BE2C (cell line): ENCODE measurements around the gene SULT4A1.

Experiments used
- DNase-seq: peaks from one replicate; pipeline ENCODE4 v3.0.0-alpha.2; 2020
- H3K27me3 ChIP-seq: fragments of 250-450 bp; sonication (Bioruptor Pico); 2 replicates; pipeline ENCODE4 v1.5.1; 2020; ENCODE audit warnings: mild to moderate bottlenecking
- H3K36me3 ChIP-seq: fragments of 250-450 bp; sonication (Bioruptor Pico); 2 replicates; pipeline ENCODE4 v1.5.1; 2020; ENCODE audit warnings: mild to moderate bottlenecking
- H3K4me1 ChIP-seq: fragments of 250-450 bp; sonication (Bioruptor Pico); 2 replicates; pipeline ENCODE4 v1.5.1; 2020
- H3K4me3 ChIP-seq: 2 replicates; pipeline ENCODE4 v1.5.1; 2011; ENCODE audit warnings: low read depth, low read length
- H3K9me3 ChIP-seq: fragments of 250-450 bp; sonication (Bioruptor Pico); 2 replicates; pipeline ENCODE4 v1.5.1; 2020
- TF ChIP-seq, protein P1 (sequence below): IDR thresholded peaks from 2 replicates; pipeline ENCODE4 v1.5.1; 2012; ENCODE audit warnings: mild to moderate bottlenecking, low read depth, low read length

SULT4A1 gene

GRCh38 chr22:43825651-43826050 is 36.7 kb downstream of the SULT4A1 start:
- Histone ChIP-seq H3K9me3 (no peaks in the 10 kb centered on the region), H3K4me1 (peaks cover 27% of the 10 kb centered on the region), H3K36me3 (no peaks in the 10 kb centered on the region), H3K27me3 (no peaks in the 10 kb centered on the region), H3K4me3 (no peak overlapping the region)
- TF ChIP-seq, protein P1, sequence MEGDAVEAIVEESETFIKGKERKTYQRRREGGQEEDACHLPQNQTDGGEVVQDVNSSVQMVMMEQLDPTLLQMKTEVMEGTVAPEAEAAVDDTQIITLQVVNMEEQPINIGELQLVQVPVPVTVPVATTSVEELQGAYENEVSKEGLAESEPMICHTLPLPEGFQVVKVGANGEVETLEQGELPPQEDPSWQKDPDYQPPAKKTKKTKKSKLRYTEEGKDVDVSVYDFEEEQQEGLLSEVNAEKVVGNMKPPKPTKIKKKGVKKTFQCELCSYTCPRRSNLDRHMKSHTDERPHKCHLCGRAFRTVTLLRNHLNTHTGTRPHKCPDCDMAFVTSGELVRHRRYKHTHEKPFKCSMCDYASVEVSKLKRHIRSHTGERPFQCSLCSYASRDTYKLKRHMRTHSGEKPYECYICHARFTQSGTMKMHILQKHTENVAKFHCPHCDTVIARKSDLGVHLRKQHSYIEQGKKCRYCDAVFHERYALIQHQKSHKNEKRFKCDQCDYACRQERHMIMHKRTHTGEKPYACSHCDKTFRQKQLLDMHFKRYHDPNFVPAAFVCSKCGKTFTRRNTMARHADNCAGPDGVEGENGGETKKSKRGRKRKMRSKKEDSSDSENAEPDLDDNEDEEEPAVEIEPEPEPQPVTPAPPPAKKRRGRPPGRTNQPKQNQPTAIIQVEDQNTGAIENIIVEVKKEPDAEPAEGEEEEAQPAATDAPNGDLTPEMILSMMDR = no peak
- DNase-seq = no peak

DNA sequence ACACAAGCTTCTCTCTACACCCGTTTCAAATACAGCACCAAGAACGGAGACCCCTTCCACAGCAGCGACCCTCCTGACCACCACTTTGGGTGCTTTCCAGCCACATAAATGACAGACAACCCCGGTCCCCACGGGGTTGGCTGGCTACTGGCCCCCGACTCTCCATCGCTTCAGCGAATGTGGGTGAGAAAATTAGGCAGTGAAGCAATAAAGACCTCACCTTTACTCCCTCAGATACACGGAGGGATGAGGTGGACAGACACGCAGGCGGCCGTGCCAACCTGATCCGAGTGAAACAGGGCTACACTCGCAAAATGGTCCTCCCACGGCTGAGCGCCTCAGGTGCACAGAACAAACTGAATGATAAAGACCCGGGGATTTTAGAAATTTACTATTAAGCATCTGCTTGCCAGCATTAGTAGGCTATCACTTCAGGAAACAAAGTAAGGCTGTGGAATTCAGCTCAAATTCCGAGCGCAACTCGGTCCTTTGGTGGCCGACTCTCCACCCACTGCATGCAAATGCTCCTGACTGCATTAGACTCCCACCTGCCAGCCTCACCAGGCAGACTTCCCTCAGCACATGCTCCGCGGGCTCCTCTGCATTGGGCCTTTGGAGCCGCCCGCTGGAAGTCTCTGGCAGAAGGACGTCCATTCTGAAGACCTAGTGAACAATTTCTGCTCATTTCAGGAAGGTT is 37.4 kb downstream of the SULT4A1 start:
- Histone ChIP-seq H3K27me3 (no peaks in the 10 kb centered on the region), H3K36me3 (no peaks in the 10 kb centered on the region), H3K9me3 (no peaks in the 10 kb centered on the region), H3K4me3 (no peak overlapping the region), H3K4me1 (peaks cover 20% of the 10 kb centered on the region)
- TF ChIP-seq, protein P1 = no peak
- no peak for DNase-seq

DNA sequence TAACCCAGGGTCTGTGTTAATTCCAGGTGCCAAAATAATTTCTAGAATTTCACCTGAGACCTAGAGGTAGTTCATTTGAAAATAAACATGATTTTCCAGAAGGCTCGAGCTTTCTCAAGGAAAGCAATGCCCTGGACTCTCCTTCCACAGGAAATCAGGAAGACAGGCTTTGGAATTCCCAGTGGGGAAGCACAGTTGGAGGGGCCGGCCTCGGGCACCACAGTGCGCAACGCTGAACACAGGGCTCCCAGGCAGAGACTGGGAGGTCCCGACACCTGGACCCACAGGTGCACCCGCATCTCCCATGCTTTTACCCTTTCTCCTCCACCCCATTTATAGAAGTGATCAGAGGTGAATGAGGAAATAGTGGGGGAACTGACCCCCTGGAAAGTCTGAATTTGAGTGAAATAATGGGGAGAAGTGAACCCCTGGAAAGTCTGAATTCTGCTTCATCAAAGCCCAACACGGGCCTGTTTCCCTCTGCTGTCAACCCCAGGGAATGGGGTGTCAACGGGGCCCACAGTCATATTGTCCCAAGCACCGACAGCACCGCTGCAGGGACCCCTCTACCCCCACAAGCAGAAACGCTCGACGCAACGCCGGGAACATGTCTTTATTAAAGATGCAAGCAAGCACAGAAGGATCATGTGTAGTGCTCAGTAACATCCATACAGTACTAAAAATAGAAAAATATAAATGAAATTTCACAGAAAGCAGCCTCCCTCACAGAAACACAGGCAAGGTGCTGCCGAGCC is 38.2 kb downstream of the SULT4A1 start:
- H3K27me3 ChIP-seq = no peaks in the 10 kb centered on the region
- no peaks in the 10 kb centered on the region for H3K9me3 ChIP-seq
- H3K36me3 ChIP-seq = no peaks in the 10 kb centered on the region
- TF ChIP-seq, protein P1 = no peak
- DNase-seq = no peak
- peaks cover 15% of the 10 kb centered on the region for H3K4me1 ChIP-seq
- H3K4me3 ChIP-seq = no peak overlapping the region

DNA sequence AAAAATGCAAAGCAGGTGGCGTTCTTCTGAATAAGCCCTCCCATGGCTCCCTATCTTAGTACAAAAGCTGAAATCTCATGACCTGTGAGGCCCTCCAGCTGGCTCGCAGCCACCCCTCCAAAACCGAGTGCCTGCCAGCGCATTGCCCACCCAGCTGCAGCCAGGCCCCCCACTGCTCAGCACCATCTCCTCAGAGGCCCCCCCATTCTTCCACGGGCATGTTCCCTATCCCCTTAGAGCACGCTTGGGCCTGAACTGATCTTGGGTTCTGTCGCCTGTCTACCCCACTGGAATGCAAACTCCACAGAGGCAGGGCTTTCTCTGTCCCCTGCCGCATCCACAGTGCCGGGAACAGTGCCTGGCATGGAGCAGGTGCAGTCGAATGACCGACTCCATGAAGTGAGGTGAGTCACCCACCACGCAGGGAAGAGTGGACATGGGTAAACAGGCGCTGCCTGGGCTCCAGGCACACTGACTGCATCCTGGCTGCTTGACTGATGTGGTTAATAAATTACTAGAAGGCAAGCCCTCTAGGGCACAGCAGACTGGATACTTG is 38.9 kb downstream of the SULT4A1 start:
- H3K27me3 ChIP-seq = no peaks in the 10 kb centered on the region
- H3K4me1 ChIP-seq = peaks cover 11% of the 10 kb centered on the region
- TF ChIP-seq, protein P1 = no peak
- no peaks in the 10 kb centered on the region for H3K36me3 ChIP-seq
- DNase-seq = no peak
- no peaks in the 10 kb centered on the region for H3K9me3 ChIP-seq
- H3K4me3 ChIP-seq = no peak overlapping the region

DNA sequence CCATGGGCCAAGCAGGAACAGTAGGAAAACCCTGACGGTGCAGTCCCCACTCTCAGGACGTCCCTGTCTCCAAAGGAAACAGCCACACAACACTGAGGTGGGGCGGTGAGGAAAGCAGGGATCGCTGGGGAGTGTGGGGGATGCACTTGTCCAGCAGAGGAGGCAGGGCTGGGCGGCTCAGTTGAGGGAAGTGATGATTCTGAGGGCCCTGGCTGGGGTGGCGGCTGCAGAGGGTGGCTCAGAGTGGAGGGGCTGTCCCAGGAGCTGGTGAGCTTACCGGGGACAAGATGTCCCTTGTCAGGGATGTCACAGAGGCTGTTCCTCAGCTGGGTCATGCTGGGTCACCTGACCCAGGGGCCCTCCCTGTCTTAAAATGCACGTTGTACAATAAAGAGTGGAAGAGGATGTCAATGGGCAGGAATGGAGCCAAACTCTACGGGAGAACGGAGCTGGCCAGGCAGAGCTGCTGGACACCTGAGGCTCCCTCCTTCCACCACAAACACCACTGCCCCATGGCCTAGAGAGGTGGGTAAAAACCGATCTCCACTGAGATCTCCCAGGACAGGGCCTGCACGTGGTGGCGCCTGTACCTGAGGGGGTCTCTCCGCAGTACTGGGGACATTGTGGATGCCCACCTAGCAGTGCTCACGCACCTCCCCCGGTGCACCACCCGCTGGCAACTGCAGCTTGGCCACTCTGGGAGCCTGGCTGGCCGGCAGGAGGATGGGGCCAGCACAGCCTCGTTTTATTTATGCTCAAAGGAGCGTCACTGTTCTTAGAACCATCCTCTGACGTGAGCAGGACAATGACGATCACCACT is 40.5 kb downstream of the SULT4A1 start:
- TF ChIP-seq, protein P1 = no peak
- H3K27me3 ChIP-seq = no peaks in the 10 kb centered on the region
- DNase-seq = no peak
- H3K36me3 ChIP-seq = no peaks in the 10 kb centered on the region
- H3K4me1 ChIP-seq = peaks cover 6% of the 10 kb centered on the region
- no peaks in the 10 kb centered on the region for H3K9me3 ChIP-seq
- no peak overlapping the region for H3K4me3 ChIP-seq
